ENCODE measurements around the gene FRMD3. TPM values are rescaled to one million over a fixed set of nuclear protein-coding genes. Genes with fewer than 3 reads are reported as not detected.

The FRMD3 gene
- total RNA-seq, 1 experiment from 2014 or later, result 3.9 TPM

GRCh38 chr9:83557317-83557716 lies 19.1 kb upstream of the FRMD3 start:
- H3K9me2 ChIP-seq (replicated peaks; ENCODE audit: low read length), result no peaks in the 10 kb centered on the region
- no peaks in the 10 kb centered on the region for H3K9me3 ChIP-seq (ENCODE audit: low read length)
- no peaks in the 10 kb centered on the region for H3K79me2 ChIP-seq (ENCODE audit: low read length)
- H3K4me2 ChIP-seq (ENCODE audit: low read length), result no peak overlapping the region
- intact Hi-C loops (cut with micrococcal nuclease), result no loop called here
- no peaks in the 10 kb centered on the region for H4K20me1 ChIP-seq (ENCODE audit: low read length)
- H3F3A ChIP-seq (ENCODE audit: low read length, unreplicated experiment), result no peaks in the 10 kb centered on the region
- H3K27me3 ChIP-seq (ENCODE audit: low read length), result no peaks in the 10 kb centered on the region
- no peak for DNase-seq
- ChIA-PET CTCF (no interaction called here), POLR2A (ENCODE audit: unreplicated experiment) (no interaction called here)
- H3K9ac ChIP-seq (ENCODE audit: low read length), result no peak overlapping the region
- H3K4me3 ChIP-seq (ENCODE audit: low read length), result no peak overlapping the region
- no peaks in the 10 kb centered on the region for H3K4me1 ChIP-seq (ENCODE audit: insufficient read depth, low read length)
- no peak for ATAC-seq
- H2AFZ ChIP-seq (ENCODE audit: low read length), result no peak overlapping the region
- BruUV-seq (replicated peaks), result no TSS peak
- no peak for TF ChIP-seq EZH2 (IDR thresholded peaks at IDR 0.05; ENCODE audit: low read length, unreplicated experiment)
- no peak for TF ChIP-seq CTCF (conservative IDR thresholded peaks at IDR 0.05; ENCODE audit: low read depth, low read length)
- no peak for TF ChIP-seq EZH2phosphoT487 (IDR thresholded peaks at IDR 0.05; ENCODE audit: borderline replicate concordance, low read length)
- H3K27ac ChIP-seq (ENCODE audit: low read length), result no peak overlapping the region
- no peaks in the 10 kb centered on the region for H3K36me3 ChIP-seq (ENCODE audit: low read depth, low read length)

GRCh38 chr9:83554278-83554677 lies 16.1 kb upstream of the FRMD3 start:
- no peak overlapping the region for H3K9ac ChIP-seq (ENCODE audit: low read length)
- no peaks in the 10 kb centered on the region for H3K36me3 ChIP-seq (ENCODE audit: low read depth, low read length)
- H3K4me1 ChIP-seq (ENCODE audit: insufficient read depth, low read length), result no peaks in the 10 kb centered on the region
- no peaks in the 10 kb centered on the region for H3K79me2 ChIP-seq (ENCODE audit: low read length)
- no peak for DNase-seq
- H4K20me1 ChIP-seq (ENCODE audit: low read length), result no peaks in the 10 kb centered on the region
- TF ChIP-seq EZH2 (IDR thresholded peaks at IDR 0.05; ENCODE audit: low read length, unreplicated experiment) (no peak), EZH2phosphoT487 (IDR thresholded peaks at IDR 0.05; ENCODE audit: borderline replicate concordance, low read length) (no peak), CTCF (conservative IDR thresholded peaks at IDR 0.05; ENCODE audit: low read depth, low read length) (no peak)
- no peaks in the 10 kb centered on the region for H3K9me2 ChIP-seq (replicated peaks; ENCODE audit: low read length)
- no peak for ATAC-seq
- CTCF ChIA-PET, result no interaction called here
- intact Hi-C loops (cut with micrococcal nuclease), result no loop called here
- H2AFZ ChIP-seq (ENCODE audit: low read length), result no peak overlapping the region
- H3K9me3 ChIP-seq (ENCODE audit: low read length), result no peaks in the 10 kb centered on the region
- POLR2A ChIA-PET (ENCODE audit: unreplicated experiment), result no interaction called here
- no peak overlapping the region for H3K4me3 ChIP-seq (ENCODE audit: low read length)
- BruUV-seq (replicated peaks), result no TSS peak
- H3F3A ChIP-seq (ENCODE audit: low read length, unreplicated experiment), result no peaks in the 10 kb centered on the region
- no peak overlapping the region for H3K27ac ChIP-seq (ENCODE audit: low read length)
- H3K4me2 ChIP-seq (ENCODE audit: low read length), result no peak overlapping the region
- H3K27me3 ChIP-seq (ENCODE audit: low read length), result no peaks in the 10 kb centered on the region

GRCh38 chr9:83544002-83544698 lies 5.9 kb upstream of the FRMD3 start:
- H3K27ac ChIP-seq (ENCODE audit: low read length), result no peak overlapping the region
- H3K9ac ChIP-seq (ENCODE audit: low read length), result no peak overlapping the region
- peak; percentile 75 for DNase-seq
- no peaks in the 10 kb centered on the region for H4K20me1 ChIP-seq (ENCODE audit: low read length)
- H3K4me3 ChIP-seq (ENCODE audit: low read length), result no peak overlapping the region
- peak; percentile 97 for ATAC-seq
- H3K79me2 ChIP-seq (ENCODE audit: low read length), result no peaks in the 10 kb centered on the region
- ChIA-PET POLR2A (ENCODE audit: unreplicated experiment) (interaction anchor here (0.6 kb wide), 2 partner anchors 18 to 263 kb away, joined by 3 to 7 read pairs; no protein-coding TSS in a partner anchor), CTCF (interaction anchor here (0.8 to 1.2 kb wide), 3 partner anchors 104 to 324 kb away, joined by 3 to 17 read pairs (median 4); no protein-coding TSS in a partner anchor)
- H3K4me1 ChIP-seq (ENCODE audit: insufficient read depth, low read length), result no peaks in the 10 kb centered on the region
- H3K36me3 ChIP-seq (ENCODE audit: low read depth, low read length), result no peaks in the 10 kb centered on the region
- no peaks in the 10 kb centered on the region for H3K27me3 ChIP-seq (ENCODE audit: low read length)
- H3K9me3 ChIP-seq (ENCODE audit: low read length), result no peaks in the 10 kb centered on the region
- no peak overlapping the region for H2AFZ ChIP-seq (ENCODE audit: low read length)
- H3F3A ChIP-seq (ENCODE audit: low read length, unreplicated experiment), result no peaks in the 10 kb centered on the region
- intact Hi-C loops (cut with micrococcal nuclease), result loop anchor here (1.0 to 2.0 kb wide), 3 partner anchors 210 to 345 kb away; no protein-coding TSS in a partner anchor
- BruUV-seq (replicated peaks), result no TSS peak
- no peaks in the 10 kb centered on the region for H3K9me2 ChIP-seq (replicated peaks; ENCODE audit: low read length)
- no peak for TF ChIP-seq EZH2phosphoT487 (IDR thresholded peaks at IDR 0.05; ENCODE audit: borderline replicate concordance, low read length)
- peak; percentile 74 for TF ChIP-seq CTCF (conservative IDR thresholded peaks at IDR 0.05; ENCODE audit: low read depth, low read length)
- TF ChIP-seq EZH2 (IDR thresholded peaks at IDR 0.05; ENCODE audit: low read length, unreplicated experiment), result no peak
- no peak overlapping the region for H3K4me2 ChIP-seq (ENCODE audit: low read length)
